Ascending aorta (tissue), 2 donors: ENCODE results near the gene ARHGAP10. TPM values are rescaled to one million over a fixed set of nuclear protein-coding genes. Genes with fewer than 3 reads are reported as not detected.

ENCODE experiments used
- DNase-seq, 2 donors: peaks; one replicate each; pipeline ENCODE4 v3.0.0-alpha.2; 2019; ENCODE audit warnings: low spot score in 2 of 2
- H3K27ac ChIP-seq, 2 donors: fragments of 200-600 bp; sonication (generic); one replicate each; pipeline ENCODE4 v1.5.1; 2016 to 2017; ENCODE audit warnings: mild to moderate bottlenecking in 1 of 2
- H3K27me3 ChIP-seq: fragments of 200-600 bp; sonication (generic); one replicate; pipeline ENCODE4 v1.5.1; 2017
- H3K36me3 ChIP-seq, 2 donors: fragments of 200-600 bp; sonication (generic); one replicate each; pipeline ENCODE4 v1.5.1; 2016
- H3K4me1 ChIP-seq, 2 donors: fragments of 200-600 bp; sonication (generic); one replicate each; pipeline ENCODE4 v1.5.1; 2016 to 2017; ENCODE audit warnings: mild to moderate bottlenecking in 1 of 2
- H3K4me3 ChIP-seq, 2 donors: fragments of 200-600 bp; sonication (generic); one replicate each; pipeline ENCODE4 v1.5.1; 2016 to 2017; ENCODE audit warnings: mild to moderate bottlenecking in 1 of 2
- H3K9me3 ChIP-seq, 2 donors: fragments of 200-600 bp; sonication (generic); one replicate each; pipeline ENCODE4 v1.5.1; 2016
- CTCF ChIP-seq, 3 experiments: fragments of 200-600 bp in 2 of 3; fragments of 450-650 bp in 1 of 3; sonication (generic) in 2 of 3; IDR thresholded peaks; one replicate each; pipeline ENCODE4 v1.5.1; 2016 to 2019; ENCODE audit warnings: antibody characterized with exemption in 3 of 3, mild to moderate bottlenecking in 1 of 3, moderate library complexity in 1 of 3
- intact Hi-C: fragments of 100-400 bp; cut with DNase I; formaldehyde crosslinking; loops from one replicate; pipeline ENCODE4 v1.15.1; 2023
- total RNA-seq: library from RNA; depleted of rRNA; stranded (reverse); fragments of >200 nt; gene quantifications from one replicate; pipeline ENCODE4 v1.1.0, GENCODE V29; 2016

Gene ARHGAP10
- total RNA-seq, 1 donor from 2014 or later = 77.3 TPM

- intact Hi-C loops = no loop called here
- Histone ChIP-seq H3K4me1 (peaks cover 0 to 11% of the 10 kb centered on the region in 2 donors), H3K27ac (no peak overlapping the region), H3K36me3 (peaks cover 0 to 6% of the 10 kb centered on the region in 2 donors), H3K4me3 (no peak overlapping the region), H3K9me3 (no peaks in the 10 kb centered on the region), H3K27me3 (no peaks in the 10 kb centered on the region)
- peak in 1 of 3 experiments; percentile 13 for TF ChIP-seq CTCF (IDR thresholded peaks at IDR 0.05)
- peak; percentile 31 to 78 for DNase-seq
Measured at GRCh38 chr4:148056879-148057278, 325.0 kb downstream of the ARHGAP10 start.

- Histone ChIP-seq H3K27me3 (no peaks in the 10 kb centered on the region), H3K4me1 (peaks cover 0 to 11% of the 10 kb centered on the region in 2 donors), H3K27ac (no peak overlapping the region), H3K36me3 (peaks cover 0 to 6% of the 10 kb centered on the region in 2 donors), H3K4me3 (no peak overlapping the region), H3K9me3 (no peaks in the 10 kb centered on the region)
- TF ChIP-seq CTCF (IDR thresholded peaks at IDR 0.05) = no peak
- intact Hi-C loops = no loop called here
- no peak for DNase-seq
Measured at GRCh38 chr4:148057516-148057915, 325.6 kb downstream of the ARHGAP10 start.

- Histone ChIP-seq H3K27me3 (no peaks in the 10 kb centered on the region), H3K36me3 (peaks cover 6 to 9% of the 10 kb centered on the region in 2 donors), H3K4me3 (no peak overlapping the region), H3K9me3 (no peaks in the 10 kb centered on the region), H3K27ac (no peak overlapping the region), H3K4me1 (peaks cover 0 to 11% of the 10 kb centered on the region in 2 donors)
- no peak for TF ChIP-seq CTCF (IDR thresholded peaks at IDR 0.05)
- intact Hi-C loops = no loop called here
- DNase-seq = no peak
Measured at GRCh38 chr4:148057984-148058859, 326.3 kb downstream of the ARHGAP10 start.

- peaks cover 0 to 8% of the 10 kb centered on the region in 2 donors for H3K4me1 ChIP-seq
- H3K27ac ChIP-seq = no peak overlapping the region
- intact Hi-C loops = no loop called here
Measured at GRCh38 chr4:148059617-148060180, 327.8 kb downstream of the ARHGAP10 start.

More at GRCh38 chr4:148059617-148060180, 327.8 kb downstream of the ARHGAP10 start:
- no peaks in the 10 kb centered on the region for H3K27me3 ChIP-seq
- no peak overlapping the region for H3K4me3 ChIP-seq
- H3K9me3 ChIP-seq = no peaks in the 10 kb centered on the region
- no peak for TF ChIP-seq CTCF (IDR thresholded peaks at IDR 0.05)
- H3K36me3 ChIP-seq = peaks cover 19 to 21% of the 10 kb centered on the region in 2 donors
- no peak for DNase-seq
